HG03442 (cell line): Measurements from ENCODE around the gene KIAA1217.
A peak's percentile ranks its signal among the peaks of the same experiment; 100 is the strongest.

ENCODE experiments used
- ATAC-seq: cut with Tn5 transposase; IDR thresholded peaks from one replicate; pipeline ENCODE4 v1.9.1; 2021; ENCODE audit warnings: mild to moderate bottlenecking, moderate library complexity; ENCODE audit not compliant: unreplicated experiment

The KIAA1217 gene, protein sequence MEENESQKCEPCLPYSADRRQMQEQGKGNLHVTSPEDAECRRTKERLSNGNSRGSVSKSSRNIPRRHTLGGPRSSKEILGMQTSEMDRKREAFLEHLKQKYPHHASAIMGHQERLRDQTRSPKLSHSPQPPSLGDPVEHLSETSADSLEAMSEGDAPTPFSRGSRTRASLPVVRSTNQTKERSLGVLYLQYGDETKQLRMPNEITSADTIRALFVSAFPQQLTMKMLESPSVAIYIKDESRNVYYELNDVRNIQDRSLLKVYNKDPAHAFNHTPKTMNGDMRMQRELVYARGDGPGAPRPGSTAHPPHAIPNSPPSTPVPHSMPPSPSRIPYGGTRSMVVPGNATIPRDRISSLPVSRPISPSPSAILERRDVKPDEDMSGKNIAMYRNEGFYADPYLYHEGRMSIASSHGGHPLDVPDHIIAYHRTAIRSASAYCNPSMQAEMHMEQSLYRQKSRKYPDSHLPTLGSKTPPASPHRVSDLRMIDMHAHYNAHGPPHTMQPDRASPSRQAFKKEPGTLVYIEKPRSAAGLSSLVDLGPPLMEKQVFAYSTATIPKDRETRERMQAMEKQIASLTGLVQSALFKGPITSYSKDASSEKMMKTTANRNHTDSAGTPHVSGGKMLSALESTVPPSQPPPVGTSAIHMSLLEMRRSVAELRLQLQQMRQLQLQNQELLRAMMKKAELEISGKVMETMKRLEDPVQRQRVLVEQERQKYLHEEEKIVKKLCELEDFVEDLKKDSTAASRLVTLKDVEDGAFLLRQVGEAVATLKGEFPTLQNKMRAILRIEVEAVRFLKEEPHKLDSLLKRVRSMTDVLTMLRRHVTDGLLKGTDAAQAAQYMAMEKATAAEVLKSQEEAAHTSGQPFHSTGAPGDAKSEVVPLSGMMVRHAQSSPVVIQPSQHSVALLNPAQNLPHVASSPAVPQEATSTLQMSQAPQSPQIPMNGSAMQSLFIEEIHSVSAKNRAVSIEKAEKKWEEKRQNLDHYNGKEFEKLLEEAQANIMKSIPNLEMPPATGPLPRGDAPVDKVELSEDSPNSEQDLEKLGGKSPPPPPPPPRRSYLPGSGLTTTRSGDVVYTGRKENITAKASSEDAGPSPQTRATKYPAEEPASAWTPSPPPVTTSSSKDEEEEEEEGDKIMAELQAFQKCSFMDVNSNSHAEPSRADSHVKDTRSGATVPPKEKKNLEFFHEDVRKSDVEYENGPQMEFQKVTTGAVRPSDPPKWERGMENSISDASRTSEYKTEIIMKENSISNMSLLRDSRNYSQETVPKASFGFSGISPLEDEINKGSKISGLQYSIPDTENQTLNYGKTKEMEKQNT (N-terminal part only)

GRCh38 chr10:24208661-24209431 lies at the start of gene KIAA1217:
Gene KIAA1217 (plus strand): TSS chr10:24209138. CDS start chr10:24209194, 56 bp downstream.
- ATAC-seq, result peak; percentile 23

DNA sequence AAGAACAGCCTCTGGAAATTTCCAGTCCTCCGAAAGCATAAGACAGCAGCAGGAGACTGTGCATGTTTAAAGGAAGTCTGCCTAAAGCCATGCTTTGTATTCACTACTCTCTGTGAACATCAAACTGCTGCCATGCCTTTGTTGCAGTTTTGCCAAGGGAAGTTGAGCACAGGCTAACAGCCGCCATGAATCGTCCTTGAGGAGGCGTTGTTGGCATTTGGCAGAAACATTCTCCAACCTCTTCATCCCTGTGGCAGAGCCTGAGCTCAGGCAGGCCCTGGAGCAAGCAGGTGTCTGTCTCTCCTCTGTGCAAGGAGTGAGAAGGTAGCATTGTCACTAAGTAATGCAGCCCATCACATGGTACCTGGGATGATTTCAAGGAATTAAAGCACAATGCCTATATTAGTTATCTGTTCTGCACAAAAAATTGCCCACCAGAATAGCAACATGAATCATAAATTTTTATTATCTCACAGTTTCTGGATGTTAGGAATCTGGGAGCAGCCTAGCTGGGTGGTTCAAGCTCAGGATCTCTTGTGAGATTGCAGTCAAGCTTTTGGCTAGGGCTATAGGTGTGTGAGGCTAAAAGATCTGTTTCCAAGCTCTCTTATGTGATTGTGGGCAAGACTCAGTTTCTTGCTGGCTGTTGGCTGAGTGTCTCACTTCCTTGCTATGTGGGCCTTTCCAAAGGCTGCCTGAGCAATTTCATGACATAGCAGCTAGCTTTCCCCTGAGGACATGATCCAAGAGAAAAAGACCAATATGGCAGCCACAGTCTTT lies 46.5 kb upstream of the KIAA1217 start:
- ATAC-seq, result no peak

DNA sequence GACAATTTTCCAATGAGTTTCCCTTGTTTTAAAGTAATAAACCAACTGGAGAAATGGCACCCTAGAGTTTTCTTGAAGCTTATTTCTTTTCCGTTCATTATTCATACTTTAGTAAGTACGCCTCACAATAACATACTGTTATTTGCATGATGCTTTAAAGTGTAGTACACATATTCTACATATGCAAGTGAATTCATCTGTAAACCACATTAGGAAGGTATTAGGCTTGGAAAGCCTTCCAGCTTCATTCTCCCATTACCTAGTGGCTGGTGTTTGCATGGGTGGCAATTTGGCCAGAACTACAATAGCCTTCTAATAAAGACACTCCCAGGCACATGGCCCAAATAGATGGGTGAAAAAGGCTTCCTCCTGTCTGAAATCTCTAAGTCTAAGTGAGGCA lies 45.5 kb upstream of the KIAA1217 start:
- no peak for ATAC-seq

DNA sequence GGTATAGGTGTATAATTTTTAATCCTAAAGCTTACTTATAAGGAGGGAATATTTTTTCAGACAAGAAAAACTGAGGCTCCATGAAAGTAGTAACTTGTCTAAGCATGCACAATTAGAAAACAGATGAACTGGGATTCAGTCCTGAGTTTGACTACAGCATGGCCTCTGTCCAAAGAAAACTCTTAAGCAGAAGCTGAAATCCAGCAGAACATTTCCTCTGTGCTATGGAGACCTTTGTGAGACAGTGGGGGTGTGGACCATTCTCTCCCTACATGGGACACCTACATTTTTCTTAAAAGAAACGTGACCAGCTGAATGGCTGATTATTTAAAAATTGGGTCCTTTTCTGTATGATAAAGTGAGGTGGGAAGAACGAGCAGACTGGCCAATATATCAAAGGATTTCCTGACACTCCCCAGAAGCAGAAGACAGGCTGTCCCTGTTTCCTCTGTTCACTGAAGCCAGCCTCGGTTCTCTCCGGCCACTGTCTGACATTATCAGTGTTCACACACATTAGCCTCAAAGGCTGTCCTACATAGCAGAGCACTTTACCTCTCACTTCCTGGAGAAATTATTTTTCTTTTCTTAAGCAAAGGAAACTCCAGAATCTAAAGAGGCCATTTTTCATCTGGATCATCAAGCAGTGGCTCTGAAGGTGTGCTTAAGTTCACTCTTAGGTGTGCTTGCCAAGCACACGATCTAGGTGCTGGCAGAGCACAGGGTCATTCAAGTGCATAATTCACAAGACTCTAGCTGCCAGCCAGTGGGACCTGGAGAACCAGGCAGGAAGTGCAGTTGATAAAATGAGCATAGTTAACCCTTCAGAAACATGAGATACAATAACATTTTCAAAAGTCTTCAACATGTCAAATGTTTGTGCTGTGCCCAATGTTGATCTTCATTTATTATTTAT lies 40.4 kb upstream of the KIAA1217 start:
- ATAC-seq, result no peak

- ATAC-seq, result no peak
Observed at GRCh38 chr10:24170199-24170598, 38.7 kb upstream of the KIAA1217 start.

DNA sequence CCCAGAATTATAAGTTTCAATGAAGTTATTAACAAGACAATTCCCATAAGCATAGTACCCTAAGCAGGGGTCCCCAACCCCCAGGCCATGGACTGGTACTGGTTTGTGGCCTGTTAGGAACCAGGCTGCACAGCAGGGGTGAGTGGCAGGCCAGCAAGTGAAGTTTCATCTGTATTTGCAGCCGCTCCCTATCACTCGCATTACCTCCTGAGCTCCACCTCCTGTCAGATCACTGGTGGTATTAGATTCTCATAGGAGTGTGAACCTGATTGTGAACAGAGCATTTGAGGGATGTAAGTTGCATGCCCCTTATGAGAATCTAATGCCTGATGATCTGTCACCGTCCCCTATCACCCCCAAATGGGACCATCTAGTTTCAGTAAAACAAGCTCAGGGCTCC lies 36.0 kb upstream of the KIAA1217 start:
- no peak for ATAC-seq

DNA sequence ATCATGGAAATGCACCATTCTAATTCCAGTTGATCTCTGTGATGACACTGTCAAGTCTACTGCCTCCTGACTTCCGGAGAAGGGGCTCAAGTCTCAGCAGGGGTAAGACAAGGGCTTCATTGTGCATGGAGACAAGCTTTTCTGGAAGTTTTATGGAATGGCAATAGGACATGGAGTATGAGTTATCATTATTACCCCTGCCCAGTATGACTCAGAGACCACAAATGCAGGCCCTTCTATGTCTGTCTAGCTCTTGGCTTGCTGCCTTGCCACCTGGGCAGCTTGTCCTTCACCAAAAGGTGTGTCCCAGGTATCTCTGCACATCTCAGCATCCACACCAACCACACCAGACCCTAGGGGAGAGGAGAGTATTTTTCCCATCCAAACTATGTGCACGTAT lies 34.9 kb upstream of the KIAA1217 start:
- no peak for ATAC-seq

GRCh38 chr10:24176658-24177057 lies 32.3 kb upstream of the KIAA1217 start:
- no peak for ATAC-seq

- no peak for ATAC-seq
Observed at GRCh38 chr10:24177636-24178035, 31.3 kb upstream of the KIAA1217 start.

GRCh38 chr10:24180891-24181290 lies 28.0 kb upstream of the KIAA1217 start:
- no peak for ATAC-seq

DNA sequence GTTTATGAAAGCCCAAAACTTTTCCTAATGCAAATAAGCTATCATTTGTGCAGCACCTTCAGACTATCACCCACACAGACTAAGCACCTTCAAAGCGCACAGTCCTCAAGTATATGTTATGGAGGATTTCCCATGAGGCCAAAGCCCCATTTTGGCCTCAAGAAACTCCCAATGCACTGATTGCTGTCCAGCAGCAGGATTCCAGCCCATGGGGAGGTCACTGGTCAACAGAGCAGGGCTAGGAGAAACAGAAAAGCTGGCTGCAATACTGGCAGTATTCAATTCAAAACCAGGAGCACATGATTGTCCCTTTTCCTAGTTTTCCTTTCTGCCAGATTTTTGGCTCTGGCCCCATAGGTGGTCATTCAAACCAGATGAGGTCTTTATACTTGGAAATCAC lies 24.5 kb upstream of the KIAA1217 start:
- no peak for ATAC-seq

DNA sequence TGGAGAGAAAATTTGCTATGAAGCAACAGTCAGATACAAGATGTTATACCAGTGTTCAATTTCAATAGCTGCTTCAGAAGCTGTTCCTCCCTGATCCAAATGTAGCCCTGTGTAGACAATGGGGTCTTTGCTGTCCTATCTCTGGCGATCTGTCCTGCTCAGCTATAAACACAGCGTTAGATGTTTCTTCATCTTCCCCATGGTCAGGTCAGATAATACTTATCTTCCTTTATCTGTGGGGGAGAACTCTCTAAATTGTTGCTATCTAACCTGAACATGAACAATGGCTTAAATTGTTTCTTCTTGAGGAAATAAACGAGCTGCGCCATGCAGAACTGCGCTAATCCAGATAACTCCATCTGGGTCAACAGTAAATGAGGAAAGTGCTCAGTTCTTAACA lies 15.6 kb upstream of the KIAA1217 start:
- no peak for ATAC-seq

- ATAC-seq, result no peak
Observed at GRCh38 chr10:24197263-24197662, 11.7 kb upstream of the KIAA1217 start.

GRCh38 chr10:24201503-24202180 lies 7.3 kb upstream of the KIAA1217 start:
- no peak for ATAC-seq

DNA sequence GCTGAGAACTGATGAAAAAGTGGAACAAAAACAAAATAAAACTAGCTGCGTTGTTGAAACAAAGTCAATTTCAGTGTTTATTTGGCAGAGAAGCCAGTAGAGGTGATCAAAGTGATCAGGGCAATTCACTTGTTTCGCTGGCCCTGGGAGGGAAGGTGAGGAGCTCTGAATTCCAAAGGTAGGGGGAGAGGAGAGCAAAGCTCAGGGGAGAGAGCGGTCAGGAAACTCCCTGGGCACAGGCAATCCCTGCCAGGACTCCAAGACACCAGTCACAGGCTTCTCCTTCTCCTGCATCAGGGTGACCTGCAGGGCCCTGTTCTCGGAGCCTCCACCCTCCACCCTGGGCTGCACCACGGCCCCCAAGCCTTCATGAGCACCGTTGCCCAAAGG lies 6.8 kb upstream of the KIAA1217 start:
- no peak for ATAC-seq

DNA sequence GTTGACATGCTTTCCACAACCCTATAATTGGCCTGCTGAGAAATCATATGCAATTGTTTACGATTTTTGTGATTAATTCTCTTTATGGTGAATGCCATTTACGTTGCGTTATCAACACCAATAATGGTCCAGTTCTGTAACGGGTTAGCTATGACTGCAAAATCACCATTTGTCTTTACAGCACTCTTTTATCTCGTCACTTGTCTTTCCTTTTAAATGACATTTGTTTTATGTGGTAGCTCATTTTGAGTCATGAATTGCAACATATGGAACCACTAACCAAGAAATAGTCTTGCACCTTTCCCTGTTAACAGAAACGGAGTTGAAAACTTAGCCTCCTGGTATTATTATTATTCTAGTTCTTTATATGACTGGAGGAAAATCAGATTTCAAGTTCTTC lies 3.1 kb upstream of the KIAA1217 start:
- no peak for ATAC-seq

DNA sequence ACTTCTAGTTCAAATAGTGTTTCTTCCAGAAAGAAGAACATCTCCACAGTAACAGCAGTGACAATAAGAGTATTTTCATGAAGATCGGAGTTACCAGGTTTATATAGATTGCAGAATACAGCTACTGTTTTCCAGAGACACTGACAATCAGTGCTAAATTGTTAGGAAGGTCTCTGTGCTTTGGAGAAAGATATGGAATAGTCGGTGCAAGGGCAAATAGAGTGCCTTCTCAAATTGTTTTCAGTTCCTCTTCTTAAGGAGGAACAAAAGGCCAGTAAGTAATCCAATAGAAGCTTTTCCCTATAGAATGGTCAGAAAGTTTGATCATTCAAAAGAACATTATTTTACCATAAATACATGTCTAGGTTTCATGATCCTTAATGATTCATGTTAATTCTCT lies 2.6 kb upstream of the KIAA1217 start:
- no peak for ATAC-seq

DNA sequence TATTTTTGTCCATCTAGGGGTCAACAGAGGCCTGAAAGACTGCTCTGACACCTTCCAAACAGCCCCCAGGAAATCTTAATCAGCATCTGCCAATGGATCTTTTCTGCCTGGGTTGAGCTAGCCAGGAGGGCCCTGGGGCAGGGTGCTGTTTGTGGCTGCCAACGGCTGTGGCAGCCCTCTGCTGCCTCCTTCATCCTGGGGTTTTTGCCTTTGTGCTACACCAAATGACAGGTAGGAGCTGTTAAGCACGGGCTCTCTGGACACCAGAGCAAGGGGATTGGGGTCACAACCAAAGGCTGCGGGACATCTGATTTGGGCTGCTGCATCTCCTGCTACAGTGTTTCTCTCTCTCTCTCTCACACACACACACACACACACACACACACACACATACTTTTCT lies 2.0 kb upstream of the KIAA1217 start:
- ATAC-seq, result no peak
